Activated CD8-positive, alpha-beta memory T cell treated with anti-CD3 and anti-CD28 coated beads, Interleukin-2, amount 50 U/mL, for 48 hours (primary cell): ENCODE results near the gene TMEM176B.
A peak's percentile ranks its signal among the peaks of the same experiment; 100 is the strongest.

ENCODE experiments used
- DNase-seq: peaks from one replicate; pipeline ENCODE4 v3.0.0-alpha.2; 2020

TMEM176B gene

GRCh38 chr7:150799741-150800580 lies at the start of gene TMEM176B:
TMEM176B (minus strand) TSS chr7:150800364; CDS start chr7:150796569, 3,795 bp downstream.
- DNase-seq: no peak

DNA sequence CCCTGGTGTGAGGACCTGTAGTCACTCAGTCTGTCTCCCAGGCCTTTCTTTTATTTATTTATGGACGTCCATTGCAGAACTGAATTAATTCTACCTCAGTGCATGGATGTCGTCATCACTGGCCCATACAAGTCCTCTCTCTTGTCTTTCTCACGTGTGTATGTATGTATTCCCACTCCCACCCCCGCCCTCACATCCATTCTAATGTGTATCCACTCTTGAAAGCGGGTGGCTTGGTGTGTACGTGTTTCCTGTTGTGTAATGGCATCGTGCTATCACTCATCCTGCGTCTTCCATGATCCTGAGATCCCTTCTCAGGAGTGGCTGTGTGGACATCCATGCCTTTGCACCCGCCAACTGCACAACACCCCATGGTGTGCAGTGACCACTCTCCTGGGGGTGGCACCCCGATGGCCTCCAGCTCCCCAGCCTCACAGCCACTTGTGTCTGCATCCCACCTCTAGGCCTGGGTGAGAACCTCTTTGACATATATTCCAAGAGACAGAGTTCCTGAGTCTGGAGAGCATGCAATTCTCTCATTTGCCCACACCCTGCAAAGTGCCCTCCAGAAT lies 49.1 kb upstream of the TMEM176B start:
- peak; percentile 12 for DNase-seq

DNA sequence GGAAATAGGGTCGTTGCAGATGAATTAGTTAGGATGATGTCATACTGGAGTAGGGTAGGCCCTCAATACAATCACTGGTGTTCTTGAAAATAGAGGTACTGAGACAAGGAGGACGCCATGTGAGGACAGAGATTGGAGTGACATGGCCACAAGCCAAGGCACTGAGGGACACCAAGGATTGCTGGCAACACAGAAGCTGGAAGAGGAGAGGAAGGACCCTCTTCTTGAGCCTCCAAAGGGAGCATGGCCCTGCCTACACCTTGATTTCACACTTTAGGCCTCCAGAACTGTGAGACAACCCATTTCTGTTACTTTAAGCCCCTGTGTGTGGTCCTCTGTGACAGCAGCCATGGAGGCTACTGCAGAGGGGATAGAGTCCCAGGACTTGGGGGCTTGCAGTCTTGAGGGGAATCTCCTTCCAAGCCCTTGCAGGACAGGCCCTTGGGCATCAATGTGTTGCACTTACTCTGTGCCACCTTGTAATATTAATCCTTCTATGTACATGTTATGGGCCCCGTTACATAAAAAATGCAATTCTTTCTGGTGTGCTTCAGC lies 48.5 kb upstream of the TMEM176B start:
- peak; percentile 35 for DNase-seq

- peak; percentile 18 for DNase-seq
Measured at GRCh38 chr7:150848111-150848510, 47.9 kb upstream of the TMEM176B start.

GRCh38 chr7:150847536-150847935 lies 47.4 kb upstream of the TMEM176B start:
- peak; percentile 30 for DNase-seq

DNA sequence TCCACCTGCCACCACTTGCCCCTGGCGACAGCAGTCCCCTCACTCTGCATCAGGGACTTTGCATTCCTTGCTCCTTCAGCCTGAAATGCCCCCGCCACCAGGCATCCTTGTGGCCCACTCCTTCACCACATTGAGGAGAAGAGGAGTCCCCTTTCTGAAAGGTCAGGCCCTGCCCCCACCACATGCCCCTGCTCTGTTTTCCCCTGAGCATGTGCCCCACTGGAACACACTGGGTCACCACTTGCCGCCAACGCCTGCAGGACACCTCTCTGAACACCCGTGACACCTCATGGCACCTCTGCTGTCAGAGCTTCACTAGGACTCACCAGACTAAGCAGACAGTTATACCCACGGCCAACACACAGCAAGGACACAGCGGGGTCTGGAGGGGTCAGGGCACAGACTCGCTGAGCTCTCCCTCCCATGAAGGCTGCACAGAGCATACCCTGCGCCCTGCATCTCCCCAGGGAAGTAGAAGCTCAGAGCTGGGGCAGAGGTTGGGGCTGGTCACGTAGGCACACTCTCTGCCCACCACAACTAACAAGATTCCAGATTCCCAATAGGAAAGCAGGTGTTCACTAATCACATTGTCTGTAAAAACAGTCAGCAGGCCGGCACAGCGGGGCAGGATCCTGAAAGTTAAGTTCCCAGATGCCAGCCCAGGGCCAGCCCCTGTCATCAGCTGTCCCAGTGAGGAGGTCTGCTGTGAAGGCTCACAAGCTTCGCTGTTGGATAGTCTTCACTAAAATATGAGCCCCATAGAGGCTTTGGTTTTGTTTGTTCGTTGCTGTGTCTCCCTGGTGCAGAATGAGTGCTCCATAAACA lies 46.3 kb upstream of the TMEM176B start:
- peak; percentile 38 for DNase-seq

DNA sequence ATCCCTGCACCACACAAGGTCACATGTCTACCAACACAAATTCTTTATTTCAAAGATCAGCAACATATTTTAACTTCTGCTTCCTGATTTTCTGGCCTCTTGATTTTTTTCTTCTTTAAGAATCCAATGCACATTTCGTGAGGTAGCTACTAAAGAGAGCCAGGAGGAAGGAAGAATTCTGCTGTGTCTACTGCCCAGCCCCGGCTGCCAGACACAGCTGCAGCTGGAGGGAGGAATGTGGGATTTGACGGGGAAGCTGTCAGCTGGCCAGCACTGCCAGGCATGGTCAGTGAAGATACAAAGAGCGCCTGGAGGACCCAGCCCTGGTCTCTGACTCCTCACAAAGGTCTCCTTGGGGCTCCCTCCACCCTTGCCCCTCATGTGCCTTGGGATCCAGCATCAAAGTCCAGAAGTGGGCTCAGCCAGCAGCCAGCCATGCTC lies 45.3 kb upstream of the TMEM176B start:
- DNase-seq: no peak

- DNase-seq: peak; percentile 22
Measured at GRCh38 chr7:150842716-150843115, 42.6 kb upstream of the TMEM176B start.

GRCh38 chr7:150842018-150842417 lies 41.9 kb upstream of the TMEM176B start:
- DNase-seq: peak; percentile 26

DNA sequence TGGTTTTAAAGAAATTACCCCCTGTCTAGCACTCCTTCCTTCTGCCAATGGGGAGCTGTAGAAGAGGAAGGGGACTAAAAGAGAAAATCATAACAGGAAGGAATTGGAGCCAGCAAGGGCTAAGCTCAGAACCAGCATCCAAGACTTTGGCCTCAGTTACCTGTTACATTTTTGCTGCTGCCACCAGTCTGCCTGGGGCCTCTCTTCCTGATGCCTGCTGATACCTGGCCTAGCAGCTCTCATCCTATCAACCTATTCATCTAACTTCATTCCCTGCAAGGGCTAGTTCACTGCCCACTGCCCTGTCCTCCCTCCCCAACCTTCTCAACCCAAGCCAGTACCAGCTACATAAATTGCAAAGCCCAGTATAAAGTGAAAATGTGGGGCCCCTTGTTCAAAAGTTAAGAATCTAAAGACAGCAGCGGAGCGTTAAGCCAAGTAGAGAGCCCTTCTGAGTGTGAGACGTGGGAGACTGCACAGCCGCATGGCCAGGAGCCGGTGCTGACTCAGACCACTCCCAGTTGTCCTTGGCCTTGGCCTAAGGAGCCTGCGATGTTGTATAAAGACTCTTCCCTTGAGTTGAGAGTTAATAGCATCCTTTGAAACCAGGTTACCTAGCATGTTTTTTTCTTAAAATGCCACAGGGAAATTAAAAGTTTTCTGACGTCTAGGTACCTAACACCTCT lies 38.9 kb upstream of the TMEM176B start:
- peak; percentile 12 for DNase-seq

- no peak for DNase-seq
Measured at GRCh38 chr7:150835702-150836280, 35.6 kb upstream of the TMEM176B start.

DNA sequence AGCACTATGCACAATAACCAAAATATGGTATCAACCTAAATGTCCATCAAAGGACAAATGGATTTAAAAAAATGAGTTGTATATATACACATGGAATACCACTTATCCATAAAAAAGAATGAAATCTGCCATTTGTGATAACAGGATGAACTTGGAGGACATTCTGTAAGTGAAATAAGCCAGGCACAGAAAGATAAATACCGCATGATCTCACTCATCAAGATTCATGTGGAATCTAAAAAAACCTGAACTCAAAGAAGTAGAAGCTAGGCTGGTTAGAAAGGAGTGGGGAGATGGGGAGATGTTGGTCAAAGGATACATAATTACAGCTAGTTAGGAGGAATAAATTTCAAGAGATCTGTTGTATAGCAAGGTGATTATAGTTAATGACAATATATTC lies 34.9 kb upstream of the TMEM176B start:
- no peak for DNase-seq

- DNase-seq: no peak
Measured at GRCh38 chr7:150831851-150832250, 31.7 kb upstream of the TMEM176B start.

DNA sequence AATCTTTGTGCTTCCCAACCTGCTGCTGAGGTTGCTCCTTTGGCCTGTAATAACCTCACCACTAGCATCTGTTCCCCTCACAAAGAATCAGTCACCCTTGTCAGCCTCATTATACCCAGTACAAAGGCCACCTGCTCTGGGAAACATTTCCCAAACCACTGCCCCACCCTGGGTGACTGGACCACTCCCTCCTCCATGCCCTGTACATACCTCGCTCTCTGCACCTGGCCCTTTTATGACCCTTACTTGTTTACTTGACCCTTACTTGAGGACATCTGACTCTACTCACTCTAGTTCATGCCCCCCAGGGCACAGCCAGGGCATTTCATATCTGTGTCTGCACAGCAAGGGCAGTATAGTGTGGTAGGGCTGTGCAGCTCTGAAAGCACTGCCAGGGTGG lies 30.8 kb upstream of the TMEM176B start:
- DNase-seq: no peak

- no peak for DNase-seq
Measured at GRCh38 chr7:150829426-150829825, 29.3 kb upstream of the TMEM176B start.

DNA sequence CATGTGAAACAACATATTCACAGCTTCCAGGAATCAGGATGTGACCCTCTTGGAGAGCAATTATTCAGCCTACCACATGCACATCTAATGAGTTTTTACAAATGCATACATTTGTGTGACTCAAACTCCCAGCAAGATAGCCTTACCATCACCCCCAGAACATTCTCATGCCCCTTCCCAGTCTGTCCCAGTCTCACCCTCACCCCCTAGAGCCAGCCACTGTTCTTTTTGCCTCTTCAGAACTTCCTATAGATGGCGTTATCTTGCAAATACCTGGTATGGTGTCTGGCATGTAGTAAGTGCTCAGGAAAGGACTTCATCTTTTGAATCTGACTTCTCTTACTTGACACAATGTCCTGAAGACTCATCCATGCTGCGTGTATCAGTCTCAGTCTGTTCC lies 28.2 kb upstream of the TMEM176B start:
- no peak for DNase-seq

GRCh38 chr7:150826061-150826849 lies 26.1 kb upstream of the TMEM176B start:
- no peak for DNase-seq

GRCh38 chr7:150824379-150825177 lies 24.4 kb upstream of the TMEM176B start:
- DNase-seq: no peak

DNA sequence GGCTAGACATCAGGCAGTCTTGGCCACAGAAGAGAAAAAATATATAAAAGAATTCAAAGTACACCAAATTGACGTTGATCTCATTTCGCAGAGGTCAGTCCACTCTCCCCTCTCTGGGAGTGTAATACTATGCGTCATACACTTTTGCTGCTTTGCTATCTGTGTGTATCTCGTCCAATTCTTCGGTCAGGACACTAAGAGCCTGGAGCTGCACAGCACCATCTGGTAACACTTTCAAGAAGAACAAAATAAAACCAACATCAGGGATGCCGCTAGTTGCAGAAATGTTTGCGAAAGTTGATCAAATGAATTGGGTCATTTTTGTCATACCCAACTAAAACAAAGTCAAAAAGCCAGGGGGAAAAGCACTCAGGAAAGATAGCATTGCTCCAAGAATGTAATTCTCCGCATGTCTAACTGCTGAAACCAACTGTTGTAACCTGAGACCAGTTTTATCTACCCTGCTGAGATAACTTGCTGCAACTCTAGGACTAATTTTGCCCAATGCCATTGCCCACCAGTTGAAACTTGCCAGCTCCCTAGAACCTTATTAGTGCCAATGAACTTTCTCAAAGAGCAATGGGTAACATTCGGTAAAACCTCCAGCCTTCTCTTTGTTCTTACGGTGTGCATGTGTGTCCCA lies 23.4 kb upstream of the TMEM176B start:
- no peak for DNase-seq

DNA sequence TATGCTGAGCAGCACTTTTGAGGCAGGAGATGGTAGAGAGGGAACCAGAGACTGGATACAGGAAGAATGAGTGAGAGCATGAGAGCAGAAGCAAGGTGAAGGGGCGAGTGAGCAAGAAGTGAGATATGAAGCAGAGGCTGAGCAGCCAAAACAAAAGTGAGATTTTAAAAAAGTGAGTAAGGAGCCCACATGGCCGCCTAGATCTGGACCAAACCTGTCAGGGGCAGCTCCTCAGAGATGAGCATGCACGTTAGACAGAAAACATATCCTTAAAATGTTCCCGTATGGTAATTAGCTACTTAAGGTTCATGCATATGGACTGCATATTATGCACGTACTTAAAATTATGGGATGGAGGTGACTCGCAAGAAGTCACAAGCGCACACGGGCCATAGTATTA lies 22.9 kb upstream of the TMEM176B start:
- no peak for DNase-seq
